PC-3 (cell line): ENCODE measurements around the gene VPS35L.
"Not testable (repeated sequence)": the region's sequence is repeated elsewhere in the genome, so short reads cannot be mapped to it uniquely, and the experiment has no call there.

Experiments
- CTCF ChIP-seq: fragments of 300-600 bp; sonication (generic); conservative IDR thresholded peaks from 2 replicates; pipeline ENCODE4 v1.5.1; 2017; ENCODE audit warnings: antibody characterized with exemption, low read depth, mild to moderate bottlenecking, low read length
- EZH2phosphoT487 ChIP-seq: fragments of 300-600 bp; sonication (generic); IDR thresholded peaks from 2 replicates; pipeline ENCODE4 v1.6.1; 2018; ENCODE audit warnings: mild to moderate bottlenecking, antibody characterized with exemption, low read length, borderline replicate concordance

- not testable (repeated sequence) for TF ChIP-seq CTCF, EZH2phosphoT487
Measured at GRCh38 chr16:19679281-19679680, 123.8 kb downstream of the VPS35L start.
